Liver (tissue), 9 donors: ENCODE results near the gene CCDC201. TPM values are rescaled to one million over a fixed set of nuclear protein-coding genes. Genes with fewer than 3 reads are reported as not detected.

Experiments
- DNase-seq: peaks from one replicate; pipeline ENCODE4 v3.0.0-alpha.2; 2017; ENCODE audit warnings: low spot score
- H3K27ac ChIP-seq, 2 donors: one replicate each; pipeline ENCODE4 v1.7.0; 2013; ENCODE audit warnings: inconsistent platforms in 2 of 2, low read length in 2 of 2, control low read depth in 1 of 2, low read depth in 1 of 2, mild to moderate bottlenecking in 1 of 2
- H3K27me3 ChIP-seq, 4 donors: one replicate each; pipeline versions ENCODE4 v1.6.1 to v1.7.0; 2013; ENCODE audit warnings: low read length in 3 of 4, inconsistent platforms in 1 of 4, mild to moderate bottlenecking in 1 of 4, moderate library complexity in 1 of 4; ENCODE audit not compliant: control insufficient read depth in 4 of 4, insufficient read depth in 4 of 4
- H3K36me3 ChIP-seq, 4 donors: one replicate each; pipeline versions ENCODE4 v1.6.1 to v1.7.0; 2013; ENCODE audit warnings: low read length in 3 of 4, mild to moderate bottlenecking in 3 of 4, low read depth in 1 of 4, moderate library complexity in 1 of 4; ENCODE audit not compliant: control insufficient read depth in 4 of 4, insufficient read depth in 3 of 4
- H3K4me1 ChIP-seq, 4 donors: one replicate each; pipeline versions ENCODE4 v1.6.1 to v1.7.0; 2013; ENCODE audit warnings: low read length in 3 of 4, mild to moderate bottlenecking in 3 of 4, moderate library complexity in 1 of 4; ENCODE audit not compliant: control insufficient read depth in 4 of 4, insufficient read depth in 4 of 4
- H3K4me3 ChIP-seq, 3 donors: one replicate each; pipeline versions ENCODE4 v1.6.1 to v1.7.0; 2013; ENCODE audit warnings: low read length in 3 of 3, control low read depth in 1 of 3, low read depth in 1 of 3, mild to moderate bottlenecking in 1 of 3
- H3K9ac ChIP-seq, 2 donors: one replicate each; pipeline ENCODE4 v1.7.0; 2013; ENCODE audit warnings: low read length in 2 of 2, mild to moderate bottlenecking in 2 of 2, moderate library complexity in 2 of 2, control low read depth in 1 of 2, low read depth in 1 of 2
- H3K9me3 ChIP-seq, 4 donors: one replicate each; pipeline versions ENCODE4 v1.6.1 to v1.7.0; 2013; ENCODE audit warnings: low read length in 3 of 4; ENCODE audit not compliant: control insufficient read depth in 4 of 4
- CTCF ChIP-seq: fragments of 150-350 bp; IDR thresholded peaks from 2 replicates; pipeline ENCODE4 v1.5.1; 2017; ENCODE audit warnings: improper control_type of control experiment, low read depth, low read length; ENCODE audit not compliant: missing input control
- EGR1 ChIP-seq, 2 donors: IDR thresholded peaks; 2 replicates each; pipeline ENCODE4 v1.6.1; 2016 to 2018; ENCODE audit warnings: antibody characterized with exemption in 2 of 2, low read depth in 2 of 2
- FOXA1 ChIP-seq: IDR thresholded peaks from 2 replicates; pipeline ENCODE4 v1.6.1; 2016; ENCODE audit warnings: antibody characterized with exemption
- FOXA2 ChIP-seq: IDR thresholded peaks from 2 replicates; pipeline ENCODE4 v1.6.1; 2016; ENCODE audit warnings: antibody characterized with exemption
- GABPA ChIP-seq, 2 donors: IDR thresholded peaks in 1 of 2; conservative IDR thresholded peaks in 1 of 2; 2 replicates each; pipeline ENCODE4 v1.6.1; 2016; ENCODE audit warnings: antibody characterized with exemption in 2 of 2, mild to moderate bottlenecking in 1 of 2, moderate library complexity in 1 of 2
- HNF4A ChIP-seq, 2 donors: conservative IDR thresholded peaks; 2 replicates each; pipeline ENCODE4 v1.6.1; 2016; ENCODE audit warnings: antibody characterized with exemption in 2 of 2, mild to moderate bottlenecking in 2 of 2
- HNF4G ChIP-seq: IDR thresholded peaks from 2 replicates; pipeline ENCODE4 v1.6.1; 2016; ENCODE audit warnings: antibody characterized with exemption
- JUND ChIP-seq, 2 donors: IDR thresholded peaks; 2 replicates each; pipeline ENCODE4 v1.6.1; 2016; ENCODE audit warnings: antibody characterized with exemption in 2 of 2
- NR2F2 ChIP-seq: IDR thresholded peaks from 2 replicates; pipeline ENCODE4 v1.6.1; 2016; ENCODE audit warnings: antibody characterized with exemption
- RAD21 ChIP-seq, 2 donors: IDR thresholded peaks; 2 replicates each; pipeline ENCODE4 v1.6.1; 2016; ENCODE audit warnings: antibody characterized with exemption in 2 of 2, mild to moderate bottlenecking in 2 of 2
- REST ChIP-seq: IDR thresholded peaks from 2 replicates; pipeline ENCODE4 v1.6.1; 2016; ENCODE audit warnings: antibody characterized with exemption, mild to moderate bottlenecking
- RXRA ChIP-seq, 2 donors: IDR thresholded peaks; 2 replicates each; pipeline ENCODE4 v1.6.1; 2017 to 2018; ENCODE audit warnings: antibody characterized with exemption in 2 of 2, mild to moderate bottlenecking in 1 of 2
- SP1 ChIP-seq: IDR thresholded peaks from 2 replicates; pipeline ENCODE4 v1.6.1; 2018; ENCODE audit warnings: antibody characterized with exemption, mild to moderate bottlenecking
- TAF1 ChIP-seq: conservative IDR thresholded peaks from 2 replicates; pipeline ENCODE4 v1.6.1; 2016; ENCODE audit warnings: antibody characterized with exemption, mild to moderate bottlenecking
- YY1 ChIP-seq: IDR thresholded peaks from 2 replicates; pipeline ENCODE4 v1.6.1; 2016; ENCODE audit warnings: antibody characterized with exemption, mild to moderate bottlenecking
- WGBS: extraction: QIAGEN DNeasy Blood & Tissue Kit; methylation state at CpG from one replicate; pipeline ENCODE4 v1.1.7; 2013; 5-methylcytosine and 5-hydroxymethylcytosine counted together
- polyA plus RNA-seq, 2 donors: library from polyadenylated mRNA; stranded (reverse) in 1 of 2; unstranded in 1 of 2; fragments of 200-250 nt in 1 of 2; fragments of >200 nt in 1 of 2; fragmentation: Nextera tagmentation in 1 of 2; extraction: Ambion mirVana in 1 of 2; gene quantifications; one replicate each; pipeline versions ENCODE4 v1.2.1 to v1.2.3, GENCODE V29; 2013 to 2015
- total RNA-seq, 2 donors: library from RNA; depleted of rRNA; stranded (reverse); fragments of >200 nt; gene quantifications; one replicate each; pipeline ENCODE4 v1.2.3, GENCODE V29; 2014
- TF ChIP-seq, protein P1 (sequence below): IDR thresholded peaks from 2 replicates; pipeline ENCODE4 v1.6.1; 2016; ENCODE audit warnings: antibody characterized with exemption
- TF ChIP-seq, protein P2 (sequence below): IDR thresholded peaks from 2 replicates; pipeline ENCODE4 v1.6.1; 2016; ENCODE audit warnings: antibody characterized with exemption
- TF ChIP-seq, protein P3 (sequence below): IDR thresholded peaks from 2 replicates; pipeline ENCODE4 v1.6.1; 2016; ENCODE audit warnings: antibody characterized with exemption
- donor health status: healthy.
- donor health status: healthy.
- donor health status: healthy.
- donor health status: healthy.
- donor health status: healthy.

Gene CCDC201
- total and polyA plus RNA-seq, 4 donors = not detected

GRCh38 chr7:45886931-45887667, 14.2 kb upstream of the CCDC201 start:
- no peaks in the 10 kb centered on the region for H3K27me3 ChIP-seq

DNA sequence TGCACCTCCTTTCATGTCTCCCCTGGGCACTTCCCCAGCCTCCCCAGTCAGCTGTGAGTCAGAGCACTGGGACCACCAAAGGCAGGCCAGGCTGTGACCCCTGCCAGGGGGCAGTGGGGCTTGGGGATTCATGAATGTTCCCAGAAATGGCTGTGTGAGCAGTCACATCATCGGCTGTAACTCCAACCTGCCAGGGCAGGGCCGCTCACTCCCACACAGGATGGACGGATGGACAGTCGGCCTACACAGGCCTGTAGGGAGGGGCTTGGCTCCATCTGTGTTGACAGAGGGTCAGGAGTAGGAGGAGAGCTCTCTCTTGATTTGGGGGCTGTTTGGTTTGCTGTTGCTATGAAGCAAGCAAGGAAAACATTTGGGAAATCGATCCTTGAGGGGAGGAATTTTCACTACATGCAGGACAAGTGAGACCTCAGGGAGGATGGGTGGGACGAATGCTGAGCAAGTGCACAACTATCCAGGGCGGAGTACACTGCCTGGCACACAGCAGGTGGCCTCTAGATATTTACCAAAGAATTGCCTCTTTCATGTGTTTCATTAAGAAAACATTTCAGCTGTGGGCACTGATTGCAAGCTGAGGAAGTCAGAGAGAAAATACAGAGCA, 12.5 kb upstream of the CCDC201 start:
- Histone ChIP-seq H3K27ac (peak overlapping the region; percentile 90 to 93), H3K27me3 (no peaks in the 10 kb centered on the region), H3K4me1 (peaks cover 0 to 57% (median 27%) of the 10 kb centered on the region in 4 donors), H3K9ac (peak overlapping the region in 1 of 2 donors; percentile 82), H3K4me3 (no peak overlapping the region), H3K36me3 (peaks cover 0 to 5% (median 0%) of the 10 kb centered on the region in 4 donors), H3K9me3 (no peaks in the 10 kb centered on the region)
- peak; percentile 64 for DNase-seq
- 35% methylated on average over 7 of the region's 7 CpGs for WGBS
- TF ChIP-seq JUND (IDR thresholded peaks at IDR 0.05) (peak; percentile 76 to 95), TAF1 (peak; percentile 64), NR2F2 (no peak), SP1 (peak; percentile 94), EGR1 (IDR thresholded peaks at IDR 0.05; ENCODE audit: low read depth in 2 of 2) (peak; percentile 46 to 95), FOXA2 (peak; percentile 99), RXRA (IDR thresholded peaks at IDR 0.05) (peak; percentile 80 to 99), GABPA (IDR thresholded peaks at IDR 0.05 in 1 of 2, conservative IDR thresholded peaks at IDR 0.05 in 1 of 2) (peak in 1 of 2 donors; percentile 68), YY1 (peak; percentile 94), HNF4G (peak; percentile 53), RAD21 (IDR thresholded peaks at IDR 0.05) (peak; percentile 39 to 53), REST (peak; percentile 89), CTCF (no peak), FOXA1 (peak; percentile 99), HNF4A (conservative IDR thresholded peaks at IDR 0.05) (peak; percentile 83 to 92)
- TF ChIP-seq, protein P1, sequence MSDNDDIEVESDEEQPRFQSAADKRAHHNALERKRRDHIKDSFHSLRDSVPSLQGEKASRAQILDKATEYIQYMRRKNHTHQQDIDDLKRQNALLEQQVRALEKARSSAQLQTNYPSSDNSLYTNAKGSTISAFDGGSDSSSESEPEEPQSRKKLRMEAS = peak; percentile 89
- TF ChIP-seq, protein P2, sequence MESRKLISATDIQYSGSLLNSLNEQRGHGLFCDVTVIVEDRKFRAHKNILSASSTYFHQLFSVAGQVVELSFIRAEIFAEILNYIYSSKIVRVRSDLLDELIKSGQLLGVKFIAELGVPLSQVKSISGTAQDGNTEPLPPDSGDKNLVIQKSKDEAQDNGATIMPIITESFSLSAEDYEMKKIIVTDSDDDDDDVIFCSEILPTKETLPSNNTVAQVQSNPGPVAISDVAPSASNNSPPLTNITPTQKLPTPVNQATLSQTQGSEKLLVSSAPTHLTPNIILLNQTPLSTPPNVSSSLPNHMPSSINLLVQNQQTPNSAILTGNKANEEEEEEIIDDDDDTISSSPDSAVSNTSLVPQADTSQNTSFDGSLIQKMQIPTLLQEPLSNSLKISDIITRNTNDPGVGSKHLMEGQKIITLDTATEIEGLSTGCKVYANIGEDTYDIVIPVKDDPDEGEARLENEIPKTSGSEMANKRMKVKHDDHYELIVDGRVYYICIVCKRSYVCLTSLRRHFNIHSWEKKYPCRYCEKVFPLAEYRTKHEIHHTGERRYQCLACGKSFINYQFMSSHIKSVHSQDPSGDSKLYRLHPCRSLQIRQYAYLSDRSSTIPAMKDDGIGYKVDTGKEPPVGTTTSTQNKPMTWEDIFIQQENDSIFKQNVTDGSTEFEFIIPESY = peak; percentile 97
- TF ChIP-seq, protein P3, sequence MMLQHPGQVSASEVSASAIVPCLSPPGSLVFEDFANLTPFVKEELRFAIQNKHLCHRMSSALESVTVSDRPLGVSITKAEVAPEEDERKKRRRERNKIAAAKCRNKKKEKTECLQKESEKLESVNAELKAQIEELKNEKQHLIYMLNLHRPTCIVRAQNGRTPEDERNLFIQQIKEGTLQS = peak; percentile 60

More at GRCh38 chr7:45886931-45887667, 14.2 kb upstream of the CCDC201 start:
- peak overlapping the region; percentile 66 to 82 for H3K9ac ChIP-seq
- WGBS = 83% methylated on average over 5 of the region's 5 CpGs
- H3K27ac ChIP-seq = peak overlapping the region; percentile 90 to 93
- TF ChIP-seq RAD21 (IDR thresholded peaks at IDR 0.05) = no peak
- TF ChIP-seq, protein P3 = no peak
- H3K4me1 ChIP-seq = peaks cover 0 to 43% (median 22%) of the 10 kb centered on the region in 4 donors
- DNase-seq = no peak
- H3K36me3 ChIP-seq = peaks cover 0 to 5% (median 0%) of the 10 kb centered on the region in 4 donors
- H3K4me3 ChIP-seq = peak overlapping the region in 1 of 3 donors; percentile 9
- H3K9me3 ChIP-seq = no peaks in the 10 kb centered on the region
